Keratinocyte (primary cell): ENCODE measurements around the gene GADD45GIP1. TPM values are rescaled to one million over a fixed set of nuclear protein-coding genes. Genes with fewer than 3 reads are reported as not detected.
A peak's percentile ranks its signal among the peaks of the same experiment; 100 is the strongest.

ENCODE experiments used
- DNase-seq: peaks from one replicate; pipeline ENCODE4 v3.0.0-alpha.2; 2011; ENCODE audit warnings: low read depth, missing footprints, low spot score
- FAIRE-seq: peaks from 2 replicates; lab custom pipeline; 2011; peaks lifted over from hg19 to GRCh38; lab: Jason Lieb, UNC
- H2AFZ ChIP-seq: 2 replicates; pipeline ENCODE4 v1.6.0; 2012; ENCODE audit warnings: low read length, control low read depth, inconsistent platforms; ENCODE audit not compliant: control insufficient read depth
- H3K27ac ChIP-seq: 2 replicates; pipeline ENCODE4 v1.5.1; 2011; ENCODE audit warnings: low read length; ENCODE audit not compliant: control insufficient read depth, insufficient read depth
- H3K27me3 ChIP-seq: 3 replicates; pipeline ENCODE4 v1.6.0; 2011; ENCODE audit warnings: low read length; ENCODE audit not compliant: control insufficient read depth, insufficient read depth; ENCODE audit errors: extremely low read depth
- H3K36me3 ChIP-seq, 2 experiments: 2 replicates in 1 of 2; 3 replicates in 1 of 2; pipeline ENCODE4 v1.5.1; 2011; ENCODE audit warnings: low read length in 2 of 2, mild to moderate bottlenecking in 1 of 2; ENCODE audit not compliant: control insufficient read depth in 2 of 2, insufficient read depth in 2 of 2; ENCODE audit errors: extremely low read depth in 1 of 2
- H3K4me1 ChIP-seq: 3 replicates; pipeline ENCODE4 v1.5.1; 2011; ENCODE audit warnings: low read length; ENCODE audit not compliant: control insufficient read depth, insufficient read depth; ENCODE audit errors: extremely low read depth
- H3K4me2 ChIP-seq: 3 replicates; pipeline ENCODE4 v1.6.0; 2011; ENCODE audit warnings: low read depth, low read length; ENCODE audit not compliant: control insufficient read depth, insufficient read depth; ENCODE audit errors: extremely low read depth
- H3K4me3 ChIP-seq, 3 experiments: fragments of 200-600 bp in 1 of 3; sonication (generic) in 1 of 3; 2 replicates in 2 of 3; 3 replicates in 1 of 3; pipeline ENCODE4 v1.5.1; 2011 to 2016; ENCODE audit warnings: low read length in 3 of 3, mild to moderate bottlenecking in 3 of 3, control low read depth in 2 of 3, inconsistent platforms in 1 of 3, low read depth in 1 of 3, mixed read lengths in 1 of 3, mixed run types in 1 of 3, moderate library complexity in 1 of 3; ENCODE audit not compliant: control insufficient read depth in 2 of 3, insufficient read depth in 2 of 3; ENCODE audit errors: extremely low read depth in 1 of 3
- H3K79me2 ChIP-seq: 2 replicates; pipeline ENCODE4 v1.6.0; 2012; ENCODE audit warnings: low read length; ENCODE audit not compliant: control insufficient read depth, insufficient read depth
- H3K9ac ChIP-seq: 3 replicates; pipeline ENCODE4 v1.6.0; 2011; ENCODE audit warnings: low read length; ENCODE audit not compliant: control insufficient read depth, insufficient read depth; ENCODE audit errors: extremely low read depth
- H3K9me1 ChIP-seq: 3 replicates; pipeline ENCODE4 v1.6.0; 2011; ENCODE audit warnings: low read length; ENCODE audit not compliant: control insufficient read depth, insufficient read depth; ENCODE audit errors: extremely low read depth
- H3K9me3 ChIP-seq: 2 replicates; pipeline ENCODE4 v1.5.1; 2012; ENCODE audit warnings: low read depth, low read length; ENCODE audit not compliant: control insufficient read depth
- H4K20me1 ChIP-seq: 3 replicates; pipeline ENCODE4 v1.6.0; 2011; ENCODE audit warnings: low read length; ENCODE audit not compliant: control insufficient read depth, insufficient read depth; ENCODE audit errors: extremely low read depth
- EZH2 ChIP-seq: IDR thresholded peaks from one replicate; pipeline ENCODE4 v1.6.1; 2012; ENCODE audit warnings: inconsistent platforms, mild to moderate bottlenecking, low read length, moderate library complexity
- dilution Hi-C: fragments of 300-500 bp; cut with MboI; formaldehyde crosslinking; loops from one replicate; pipeline ENCODE4 v1.7.0; 2020; ENCODE audit warnings: low sequenced_read_pairs; ENCODE audit not compliant: extremely low pct_ligation_motif_present
- polyA plus RNA-seq, 5 experiments: library from polyadenylated mRNA; depleted of rRNA in 3 of 5; stranded (reverse) in 3 of 5; stranded (forward) in 1 of 5; unstranded in 1 of 5; fragments of >200 nt; gene quantifications; 1 replicate in 1 of 5; 2 replicates in 3 of 5; 3 replicates in 1 of 5; pipeline versions ENCODE4 v1.2.1 to v1.2.3, GENCODE V29; 2011 to 2012; ENCODE audit warnings: missing spikeins in 2 of 5, low read depth in 1 of 5, low replicate concordance in 1 of 5
- TF ChIP-seq, protein P1 (sequence below), 3 experiments: IDR thresholded peaks in 1 of 3; conservative IDR thresholded peaks in 1 of 3; optimal IDR thresholded peaks in 1 of 3; 2 replicates in 2 of 3; 3 replicates in 1 of 3; pipeline versions ENCODE3 to v1.5.1; 2011; ENCODE audit warnings: low read length in 3 of 3, mild to moderate bottlenecking in 3 of 3, moderate library complexity in 2 of 3, control low read depth in 1 of 3, inconsistent platforms in 1 of 3; ENCODE audit not compliant: insufficient read depth in 2 of 3; ENCODE audit errors: extremely low read depth in 1 of 3

The GADD45GIP1 gene
- polyA plus RNA-seq, 1 donor (not counting 4 experiments of a cell fraction or from before 2014, with no cell fraction given), result 35.5 TPM

DNA sequence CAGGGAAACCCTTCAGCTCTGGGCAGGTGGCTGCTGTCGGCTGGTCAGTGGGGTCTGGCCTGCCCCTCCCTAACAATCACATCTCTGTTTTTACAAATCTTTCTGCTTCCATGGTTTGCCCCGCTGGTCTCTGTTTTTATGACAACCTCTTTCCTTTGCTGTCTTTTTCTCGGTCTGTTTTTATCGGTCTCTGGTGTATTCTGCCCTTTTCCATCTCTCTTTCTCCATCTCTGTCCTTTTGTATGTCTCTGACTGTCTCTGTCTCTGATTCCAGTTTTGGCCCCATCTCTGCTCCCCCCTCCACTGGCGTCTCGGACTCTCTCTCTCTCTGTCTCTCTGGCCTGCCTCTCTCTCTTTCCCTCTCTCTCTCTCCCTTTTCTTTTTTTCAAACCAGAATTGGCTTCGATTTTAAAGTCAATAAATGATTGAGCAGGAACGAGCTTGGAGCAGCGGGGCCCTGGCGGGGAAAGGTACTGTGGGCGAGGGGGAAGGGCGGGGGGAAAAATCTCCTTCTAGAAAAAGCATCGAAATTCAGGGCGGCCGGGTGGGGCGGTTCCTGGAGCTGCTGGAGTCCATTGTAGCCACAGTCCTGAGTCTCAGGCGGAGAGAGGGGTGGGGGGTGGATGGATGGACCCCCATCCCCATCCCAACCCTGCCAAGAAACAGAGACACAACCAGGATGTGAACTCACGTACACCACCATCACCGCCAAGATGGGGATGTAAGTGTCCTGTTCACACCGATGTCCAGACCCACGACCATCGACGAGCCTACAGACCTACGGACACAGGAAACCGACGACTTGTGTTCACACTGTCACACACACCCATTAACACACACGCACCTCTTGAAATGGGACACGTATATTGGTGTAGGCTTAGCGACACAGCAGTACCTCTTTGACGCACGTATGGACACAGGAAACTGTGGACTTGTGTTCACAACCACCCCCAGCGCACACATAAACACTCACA is 41.2 kb upstream of the GADD45GIP1 start:
- Histone ChIP-seq H2AFZ (peak overlapping the region; percentile 14), H3K4me2 (peak overlapping the region; percentile 96), H3K9me3 (no peaks in the 10 kb centered on the region), H3K27ac (peak overlapping the region; percentile 73), H3K36me3 (peaks cover 0 to 9% of the 10 kb centered on the region in 2 experiments), H4K20me1 (no peaks in the 10 kb centered on the region), H3K79me2 (peaks cover 69% of the 10 kb centered on the region), H3K4me3 (peak overlapping the region in 2 of 3 experiments; percentile 76 to 80), H3K4me1 (peaks cover 59% of the 10 kb centered on the region), H3K9me1 (no peaks in the 10 kb centered on the region), H3K9ac (peak overlapping the region; percentile 89), H3K27me3 (no peaks in the 10 kb centered on the region)
- FAIRE-seq, result peak; percentile 29
- TF ChIP-seq, protein P1, sequence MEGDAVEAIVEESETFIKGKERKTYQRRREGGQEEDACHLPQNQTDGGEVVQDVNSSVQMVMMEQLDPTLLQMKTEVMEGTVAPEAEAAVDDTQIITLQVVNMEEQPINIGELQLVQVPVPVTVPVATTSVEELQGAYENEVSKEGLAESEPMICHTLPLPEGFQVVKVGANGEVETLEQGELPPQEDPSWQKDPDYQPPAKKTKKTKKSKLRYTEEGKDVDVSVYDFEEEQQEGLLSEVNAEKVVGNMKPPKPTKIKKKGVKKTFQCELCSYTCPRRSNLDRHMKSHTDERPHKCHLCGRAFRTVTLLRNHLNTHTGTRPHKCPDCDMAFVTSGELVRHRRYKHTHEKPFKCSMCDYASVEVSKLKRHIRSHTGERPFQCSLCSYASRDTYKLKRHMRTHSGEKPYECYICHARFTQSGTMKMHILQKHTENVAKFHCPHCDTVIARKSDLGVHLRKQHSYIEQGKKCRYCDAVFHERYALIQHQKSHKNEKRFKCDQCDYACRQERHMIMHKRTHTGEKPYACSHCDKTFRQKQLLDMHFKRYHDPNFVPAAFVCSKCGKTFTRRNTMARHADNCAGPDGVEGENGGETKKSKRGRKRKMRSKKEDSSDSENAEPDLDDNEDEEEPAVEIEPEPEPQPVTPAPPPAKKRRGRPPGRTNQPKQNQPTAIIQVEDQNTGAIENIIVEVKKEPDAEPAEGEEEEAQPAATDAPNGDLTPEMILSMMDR (optimal IDR thresholded peaks at IDR 0.05 in 1 of 3, IDR thresholded peaks at IDR 0.05 in 1 of 3, conservative IDR thresholded peaks at IDR 0.05 in 1 of 3; ENCODE audit: extremely low read depth in 1 of 3, insufficient read depth in 2 of 3, low read length in 3 of 3), result no peak
- no peak for TF ChIP-seq EZH2
- dilution Hi-C loops, result no loop called here
- DNase-seq, result no peak

DNA sequence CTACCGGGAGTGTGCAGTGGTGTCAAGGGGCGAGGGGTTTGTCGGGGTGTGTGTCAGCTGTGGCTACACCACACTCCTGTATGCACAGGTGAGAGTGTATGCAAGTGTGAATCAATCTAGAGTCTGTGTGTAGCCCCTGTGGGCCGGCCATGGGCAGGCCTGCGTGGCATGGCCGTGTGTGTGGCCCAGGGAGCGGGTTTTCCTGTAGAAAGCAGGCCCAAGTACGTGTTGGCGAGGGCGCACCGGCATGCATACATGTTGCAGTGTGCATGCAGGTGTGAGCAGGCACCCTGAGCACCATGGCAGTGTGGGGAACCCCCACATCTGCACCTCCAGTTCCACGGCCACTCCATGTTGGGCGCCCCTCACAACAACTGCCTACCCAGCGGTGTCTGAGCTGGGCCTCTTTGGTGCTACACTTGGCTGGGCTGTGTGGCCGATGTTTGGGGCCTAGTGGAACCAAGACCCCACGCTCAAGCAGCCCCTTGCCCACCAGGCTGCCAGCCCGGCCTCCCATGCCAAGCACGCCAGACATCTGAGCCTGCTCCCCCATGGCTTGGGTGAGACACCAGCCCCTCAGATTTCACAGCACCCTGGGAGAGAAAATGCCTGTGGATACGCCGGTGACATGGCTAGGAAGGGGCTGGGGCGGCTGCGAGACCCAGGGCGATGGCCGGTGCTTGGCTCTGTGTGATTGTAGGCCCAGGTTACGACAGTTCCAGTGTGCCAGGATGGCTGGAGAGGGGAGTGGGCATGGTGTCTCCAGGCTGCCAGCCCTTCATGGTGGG is 40.4 kb upstream of the GADD45GIP1 start:
- no peaks in the 10 kb centered on the region for H3K27me3 ChIP-seq

More for the DNA sequence above, 40.4 kb upstream of the GADD45GIP1 start:
- DNase-seq (no peak), FAIRE-seq (no peak)
- Histone ChIP-seq H3K9ac (peak overlapping the region; percentile 89), H3K27ac (peak overlapping the region; percentile 73), H2AFZ (no peak overlapping the region), H3K9me1 (no peaks in the 10 kb centered on the region), H3K4me1 (peaks cover 51% of the 10 kb centered on the region), H4K20me1 (no peaks in the 10 kb centered on the region), H3K36me3 (peaks cover 0 to 9% of the 10 kb centered on the region in 2 experiments), H3K9me3 (no peaks in the 10 kb centered on the region), H3K4me3 (peak overlapping the region; percentile 74 to 80 (median 76)), H3K79me2 (peaks cover 61% of the 10 kb centered on the region), H3K4me2 (peak overlapping the region; percentile 96)
- TF ChIP-seq, protein P1 (optimal IDR thresholded peaks at IDR 0.05 in 1 of 3, IDR thresholded peaks at IDR 0.05 in 1 of 3, conservative IDR thresholded peaks at IDR 0.05 in 1 of 3; ENCODE audit: extremely low read depth in 1 of 3, insufficient read depth in 2 of 3, low read length in 3 of 3), result no peak
- TF ChIP-seq EZH2, result no peak
- dilution Hi-C loops, result no loop called here
